Loucy (cell line): ENCODE results near the gene BCAS3.

Experiments
- EZH2phosphoT487 ChIP-seq: fragments of 200-600 bp; IDR thresholded peaks from 2 replicates; pipeline ENCODE4 v1.6.1; 2018; ENCODE audit warnings: antibody characterized with exemption, mild to moderate bottlenecking, moderate library complexity, borderline replicate concordance
- TF ChIP-seq, protein P1 (sequence below): fragments of 200-600 bp; sonication (generic); conservative IDR thresholded peaks from 2 replicates; pipeline ENCODE4 v1.5.1; 2014; ENCODE audit warnings: mild to moderate bottlenecking, antibody characterized with exemption, low read length

DNA sequence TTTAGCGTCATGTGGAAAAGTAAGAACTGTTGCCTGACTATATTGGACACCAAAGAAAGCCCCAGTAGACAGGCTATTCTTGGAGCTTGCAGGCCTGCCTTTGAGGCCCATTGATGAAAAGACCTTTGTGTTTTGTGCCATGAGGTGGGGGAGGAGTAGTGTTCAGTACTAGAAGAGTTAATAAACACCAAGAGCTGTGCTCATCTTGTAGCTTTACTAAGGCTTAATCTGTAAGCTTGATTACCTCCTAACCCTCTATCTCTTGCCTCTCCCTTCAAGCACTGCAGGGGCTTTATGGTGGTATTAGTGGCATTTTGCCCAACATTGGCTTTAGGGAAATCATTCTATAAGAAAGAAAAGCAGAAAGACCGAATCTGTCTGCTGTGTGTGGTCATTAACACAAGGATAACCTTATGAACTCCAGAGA lies 501.7 kb downstream of the BCAS3 start:
- TF ChIP-seq, protein P1, sequence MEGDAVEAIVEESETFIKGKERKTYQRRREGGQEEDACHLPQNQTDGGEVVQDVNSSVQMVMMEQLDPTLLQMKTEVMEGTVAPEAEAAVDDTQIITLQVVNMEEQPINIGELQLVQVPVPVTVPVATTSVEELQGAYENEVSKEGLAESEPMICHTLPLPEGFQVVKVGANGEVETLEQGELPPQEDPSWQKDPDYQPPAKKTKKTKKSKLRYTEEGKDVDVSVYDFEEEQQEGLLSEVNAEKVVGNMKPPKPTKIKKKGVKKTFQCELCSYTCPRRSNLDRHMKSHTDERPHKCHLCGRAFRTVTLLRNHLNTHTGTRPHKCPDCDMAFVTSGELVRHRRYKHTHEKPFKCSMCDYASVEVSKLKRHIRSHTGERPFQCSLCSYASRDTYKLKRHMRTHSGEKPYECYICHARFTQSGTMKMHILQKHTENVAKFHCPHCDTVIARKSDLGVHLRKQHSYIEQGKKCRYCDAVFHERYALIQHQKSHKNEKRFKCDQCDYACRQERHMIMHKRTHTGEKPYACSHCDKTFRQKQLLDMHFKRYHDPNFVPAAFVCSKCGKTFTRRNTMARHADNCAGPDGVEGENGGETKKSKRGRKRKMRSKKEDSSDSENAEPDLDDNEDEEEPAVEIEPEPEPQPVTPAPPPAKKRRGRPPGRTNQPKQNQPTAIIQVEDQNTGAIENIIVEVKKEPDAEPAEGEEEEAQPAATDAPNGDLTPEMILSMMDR, result no peak
- no peak for TF ChIP-seq EZH2phosphoT487
